SK-N-MC (cell line): ENCODE data around the gene COL18A1.

ENCODE experiments used
- EZH2 ChIP-seq: fragments of 200-600 bp; sonication (generic); IDR thresholded peaks from one replicate; pipeline ENCODE4 v1.6.1; 2017; ENCODE audit warnings: antibody characterized with exemption
- POLR2AphosphoS5 ChIP-seq: IDR thresholded peaks from 2 replicates; pipeline ENCODE4 v1.6.1; 2012; ENCODE audit warnings: mild to moderate bottlenecking, low read depth, low read length, borderline replicate concordance

DNA sequence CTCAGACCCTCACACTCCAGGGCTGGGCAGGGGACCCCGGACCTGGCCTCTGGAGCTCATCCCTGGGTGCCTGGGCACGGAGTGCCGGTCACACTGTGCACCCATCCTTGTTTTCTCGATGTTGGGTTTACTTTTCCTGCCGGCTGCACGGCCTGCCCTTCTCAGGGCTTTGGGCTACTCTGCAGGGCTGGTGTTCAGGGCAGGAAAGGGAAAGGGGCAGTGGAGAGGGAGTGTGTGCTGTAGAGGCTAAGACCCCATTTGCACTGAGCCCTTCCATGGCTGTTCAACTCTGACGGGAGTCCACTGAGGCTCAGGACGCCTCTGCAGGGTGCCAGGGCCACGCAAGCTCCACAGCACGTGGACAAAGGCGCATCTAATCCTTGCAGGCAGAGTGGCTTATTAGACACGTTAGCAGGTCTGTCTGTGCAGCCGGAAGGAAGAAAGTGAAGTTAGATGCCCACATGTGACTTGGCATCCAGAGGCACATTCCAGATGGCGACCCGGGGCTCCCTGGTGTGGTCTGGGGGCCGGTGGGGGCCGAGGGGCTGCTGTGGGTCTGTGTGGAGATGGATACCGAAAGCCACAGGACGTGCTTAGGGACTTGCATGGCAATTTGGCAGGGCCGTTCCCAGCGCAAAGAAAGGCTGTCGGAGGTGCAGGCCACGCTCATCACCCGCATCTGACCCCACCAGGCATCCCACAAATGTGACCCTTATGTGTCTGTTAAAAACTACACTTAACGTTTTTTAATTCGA is 33.6 kb downstream of the COL18A1 start:
- TF ChIP-seq EZH2 (no peak), POLR2AphosphoS5 (no peak)
